ENCODE measurements around the gene CDK11B. TPM values are rescaled to one million over a fixed set of nuclear protein-coding genes. Genes with fewer than 3 reads are reported as not detected.

Gene CDK11B
- total RNA-seq, 4 donors from 2014 or later = 19.4 to 42.3 (median 21.8) TPM

GRCh38 chr1:1612104-1612400 is 46.8 kb downstream of the CDK11B start:
- no peak for DNase-seq (ENCODE audit: low spot score in 2 of 2)
- whole genome bisulfite sequencing, 2 donors = 87 to 93% methylated on average over 3 of the region's 3 CpGs
- H3K4me3 ChIP-seq (ENCODE audit: low read depth, poor library complexity, severe bottlenecking) = no peak overlapping the region
- TF ChIP-seq CTCF (IDR thresholded peaks at IDR 0.05) = no peak
- TF ChIP-seq POLR2A (IDR thresholded peaks at IDR 0.05) = no peak
- intact Hi-C loops (cut with DNase I; ENCODE audit: low total_unique reads) = no loop called here

GRCh38 chr1:1610796-1611195 is 48.0 kb downstream of the CDK11B start:
- intact Hi-C loops (cut with DNase I; ENCODE audit: low total_unique reads) = no loop called here
- no peak overlapping the region for H3K4me3 ChIP-seq (ENCODE audit: low read depth, poor library complexity, severe bottlenecking)
- no peak for DNase-seq (ENCODE audit: low spot score in 2 of 2)
- WGBS, 2 donors = 61 to 66% methylated on average over 9 of the region's 9 CpGs
- TF ChIP-seq POLR2A (IDR thresholded peaks at IDR 0.05) = no peak
- no peak for TF ChIP-seq CTCF (IDR thresholded peaks at IDR 0.05)

- intact Hi-C loops (cut with DNase I; ENCODE audit: low total_unique reads) = no loop called here
- TF ChIP-seq CTCF (IDR thresholded peaks at IDR 0.05) (no peak), POLR2A (IDR thresholded peaks at IDR 0.05) (no peak)
- no peak for DNase-seq (ENCODE audit: low spot score in 2 of 2)
- H3K4me3 ChIP-seq (ENCODE audit: low read depth, poor library complexity, severe bottlenecking) = no peak overlapping the region
- 53 to 71% methylated on average over 12 of the region's 12 CpGs for WGBS, 2 donors
Observed at GRCh38 chr1:1609822-1610485, 48.9 kb downstream of the CDK11B start.

GRCh38 chr1:1606232-1606631 is 52.6 kb downstream of the CDK11B start:
- DNase-seq (ENCODE audit: low spot score in 2 of 2) = no peak
- 86 to 92% methylated on average over 12 of the region's 13 CpGs for WGBS, 2 donors
- intact Hi-C loops (cut with DNase I; ENCODE audit: low total_unique reads) = no loop called here
- no peak overlapping the region for H3K4me3 ChIP-seq (ENCODE audit: low read depth, poor library complexity, severe bottlenecking)
- TF ChIP-seq POLR2A (IDR thresholded peaks at IDR 0.05) (no peak), CTCF (IDR thresholded peaks at IDR 0.05) (no peak)

GRCh38 chr1:1605724-1606123 is 53.1 kb downstream of the CDK11B start:
- TF ChIP-seq CTCF (IDR thresholded peaks at IDR 0.05) = no peak
- TF ChIP-seq POLR2A (IDR thresholded peaks at IDR 0.05) = no peak
- DNase-seq (ENCODE audit: low spot score in 2 of 2) = no peak
- WGBS, 2 donors = 82 to 93% methylated on average over 16 of the region's 17 CpGs
- no peak overlapping the region for H3K4me3 ChIP-seq (ENCODE audit: low read depth, poor library complexity, severe bottlenecking)
- intact Hi-C loops (cut with DNase I; ENCODE audit: low total_unique reads) = no loop called here

- WGBS, 2 donors = 68 to 78% methylated on average over 14 of the region's 14 CpGs
- no peak for TF ChIP-seq CTCF (IDR thresholded peaks at IDR 0.05)
- TF ChIP-seq POLR2A (IDR thresholded peaks at IDR 0.05) = no peak
- DNase-seq (ENCODE audit: low spot score in 2 of 2) = no peak
- no peak overlapping the region for H3K4me3 ChIP-seq (ENCODE audit: low read depth, poor library complexity, severe bottlenecking)
- intact Hi-C loops (cut with DNase I; ENCODE audit: low total_unique reads) = no loop called here
Observed at GRCh38 chr1:1605034-1605591, 53.7 kb downstream of the CDK11B start.

Data from lower leg skin (tissue), 4 donors.